IMR-90 (cell line): ENCODE measurements around the gene DUSP22.

Experiments used
- POLR2A ChIP-seq: IDR thresholded peaks from 2 replicates; pipeline ENCODE4 v1.6.1; 2012; ENCODE audit warnings: mild to moderate bottlenecking, low read depth, low read length
- RCOR1 ChIP-seq: IDR thresholded peaks from 2 replicates; pipeline ENCODE4 v1.6.1; 2012; ENCODE audit warnings: mild to moderate bottlenecking, low read length, improper control_type of control experiment; ENCODE audit not compliant: insufficient replicate concordance
- SMC3 ChIP-seq: fragments of 150-350 bp; IDR thresholded peaks from 2 replicates; pipeline ENCODE4 v1.6.1; 2016; ENCODE audit warnings: low read depth, mild to moderate bottlenecking, antibody characterized with exemption, low read length, moderate library complexity
- TF ChIP-seq, protein P1 (sequence below): conservative IDR thresholded peaks from 2 replicates; pipeline ENCODE4 v1.5.1; 2012; ENCODE audit warnings: mild to moderate bottlenecking, low read depth, low read length, improper control_type of control experiment

DNA sequence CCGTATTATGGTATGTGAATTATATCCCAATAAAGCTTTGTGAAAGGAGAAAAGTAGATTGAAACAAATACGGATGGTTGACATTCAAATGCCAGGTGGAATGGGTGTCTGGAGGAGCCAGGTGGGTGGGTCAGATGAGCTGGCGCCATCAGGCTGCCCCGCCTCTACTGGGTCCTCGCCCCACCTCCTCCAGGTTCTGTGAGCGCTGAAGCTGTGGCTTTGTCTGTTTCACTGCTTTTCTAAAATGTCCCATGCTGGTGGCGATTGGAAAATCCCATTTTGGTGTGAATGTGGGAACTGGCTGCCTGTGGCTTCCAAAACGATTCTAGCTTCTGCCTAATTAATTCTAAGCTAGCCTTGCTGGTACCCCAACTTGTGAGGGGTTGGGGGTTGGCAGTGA lies 16.5 kb downstream of the DUSP22 start:
- TF ChIP-seq, protein P1, sequence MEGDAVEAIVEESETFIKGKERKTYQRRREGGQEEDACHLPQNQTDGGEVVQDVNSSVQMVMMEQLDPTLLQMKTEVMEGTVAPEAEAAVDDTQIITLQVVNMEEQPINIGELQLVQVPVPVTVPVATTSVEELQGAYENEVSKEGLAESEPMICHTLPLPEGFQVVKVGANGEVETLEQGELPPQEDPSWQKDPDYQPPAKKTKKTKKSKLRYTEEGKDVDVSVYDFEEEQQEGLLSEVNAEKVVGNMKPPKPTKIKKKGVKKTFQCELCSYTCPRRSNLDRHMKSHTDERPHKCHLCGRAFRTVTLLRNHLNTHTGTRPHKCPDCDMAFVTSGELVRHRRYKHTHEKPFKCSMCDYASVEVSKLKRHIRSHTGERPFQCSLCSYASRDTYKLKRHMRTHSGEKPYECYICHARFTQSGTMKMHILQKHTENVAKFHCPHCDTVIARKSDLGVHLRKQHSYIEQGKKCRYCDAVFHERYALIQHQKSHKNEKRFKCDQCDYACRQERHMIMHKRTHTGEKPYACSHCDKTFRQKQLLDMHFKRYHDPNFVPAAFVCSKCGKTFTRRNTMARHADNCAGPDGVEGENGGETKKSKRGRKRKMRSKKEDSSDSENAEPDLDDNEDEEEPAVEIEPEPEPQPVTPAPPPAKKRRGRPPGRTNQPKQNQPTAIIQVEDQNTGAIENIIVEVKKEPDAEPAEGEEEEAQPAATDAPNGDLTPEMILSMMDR: no peak
- TF ChIP-seq POLR2A (no peak), SMC3 (no peak), RCOR1 (no peak)
